Activated CD8-positive, alpha-beta T cell treated with anti-CD3 and anti-CD28 coated beads, Interleukin-2, amount 10 ng/mL, durations not matched to agents 7 days and 5 days (primary cell): ENCODE results near the gene MIF4GD. TPM values are rescaled to one million over a fixed set of nuclear protein-coding genes. Genes with fewer than 3 reads are reported as not detected.

Experiments
- ATAC-seq: fragments of 150-1000 bp; cut with Tn5 transposase; one replicate; pipeline ENCODE4 v1.10.0; 2021; ENCODE audit warnings: moderate library complexity
- CTCF ChIA-PET: fragments of 350-600 bp; sonication (Branson Sonifier 250); formaldehyde crosslinking; loops from one replicate; lab custom pipeline; 2021; ENCODE audit warnings: antibody characterized with exemption; lab: Charles Lee
- POLR2A ChIA-PET: fragments of 350-600 bp; sonication (Branson Sonifier 250); formaldehyde crosslinking; loops from one replicate; lab custom pipeline; 2021; ENCODE audit warnings: antibody characterized with exemption; lab: Charles Lee
- DNase-seq: peaks from one replicate; pipeline ENCODE4 v3.0.0-alpha.2; 2020
- H3K27ac Mint-ChIP-seq: one replicate; pipeline ENCODE4 v1.8.0; 2021; ENCODE audit warnings: mild to moderate bottlenecking, mixed read lengths
- H3K27me3 Mint-ChIP-seq: one replicate; pipeline ENCODE4 v1.8.0; 2021; ENCODE audit warnings: low read depth, mixed read lengths
- H3K36me3 Mint-ChIP-seq: one replicate; pipeline ENCODE4 v1.8.0; 2021; ENCODE audit warnings: low read depth, mixed read lengths
- H3K4me1 Mint-ChIP-seq: one replicate; pipeline ENCODE4 v1.8.0; 2021; ENCODE audit warnings: low read depth, mixed read lengths
- H3K4me3 Mint-ChIP-seq: one replicate; pipeline ENCODE4 v1.8.0; 2021; ENCODE audit warnings: mild to moderate bottlenecking, mixed read lengths
- H3K9me3 Mint-ChIP-seq: one replicate; pipeline ENCODE4 v1.8.0; 2022; ENCODE audit warnings: mixed read lengths; ENCODE audit not compliant: insufficient read depth
- total RNA-seq, 2 experiments: library from RNA; stranded (reverse); gene quantifications; one replicate each; pipeline ENCODE4 v1.2.3, GENCODE V29; 2021

The MIF4GD gene
- total RNA-seq, 2 experiments from 2014 or later: 52.1 to 56.3 TPM

GRCh38 chr17:75242461-75243042, 28.5 kb downstream of the MIF4GD start:
- H3K36me3 Mint-ChIP-seq: peaks cover 62% of the 10 kb centered on the region
- DNase-seq: no peak
- no peaks in the 10 kb centered on the region for H3K27me3 Mint-ChIP-seq
- no peak for ATAC-seq
- H3K4me3 Mint-ChIP-seq: no peak overlapping the region
- peak overlapping the region; percentile 86 for H3K27ac Mint-ChIP-seq
- peaks cover 39% of the 10 kb centered on the region for H3K4me1 Mint-ChIP-seq
- no peaks in the 10 kb centered on the region for H3K9me3 Mint-ChIP-seq
- CTCF ChIA-PET: interaction anchor here (1.0 to 5.7 kb wide), 6 partner anchors 7 to 281 kb away, joined by 4 to 56 read pairs (median 8); partner anchors contain the start of genes GGA3, MIF4GD and MRPS7
- POLR2A ChIA-PET: interaction anchor here (1.6 kb wide), 2 partner anchors 29 to 214 kb away, joined by 4 to 5 read pairs; partner anchors contain the start of genes MIF4GD and TMEM94

- Mint-ChIP-seq H3K36me3 (peaks cover 65% of the 10 kb centered on the region), H3K27me3 (no peaks in the 10 kb centered on the region), H3K4me1 (peaks cover 39% of the 10 kb centered on the region), H3K27ac (peak overlapping the region; percentile 86), H3K4me3 (no peak overlapping the region), H3K9me3 (no peaks in the 10 kb centered on the region)
- ATAC-seq (no peak), DNase-seq (no peak)
- ChIA-PET POLR2A (interaction anchor here (1.6 kb wide), 1 partner anchor 29 kb away, joined by 4 read pairs; the partner anchor contains the start of gene MIF4GD), CTCF (interaction anchor here (1.0 to 5.7 kb wide), 6 partner anchors 7 to 281 kb away, joined by 4 to 56 read pairs (median 8); partner anchors contain the start of genes GGA3, MIF4GD and MRPS7)
These were observed 29.0 kb downstream of the MIF4GD start for GRCh38 chr17:75241996-75242460.

- POLR2A ChIA-PET: no interaction called here
- no peak for ATAC-seq
- CTCF ChIA-PET: interaction anchor here (1.0 to 5.7 kb wide), 7 partner anchors 8 to 280 kb away, joined by 4 to 56 read pairs (median 21); partner anchors contain the start of genes GGA3, MIF4GD and MRPS7
- H3K9me3 Mint-ChIP-seq: no peaks in the 10 kb centered on the region
- no peaks in the 10 kb centered on the region for H3K27me3 Mint-ChIP-seq
- H3K36me3 Mint-ChIP-seq: peaks cover 64% of the 10 kb centered on the region
- H3K4me1 Mint-ChIP-seq: peaks cover 39% of the 10 kb centered on the region
- H3K27ac Mint-ChIP-seq: peak overlapping the region; percentile 86
- no peak overlapping the region for H3K4me3 Mint-ChIP-seq
- DNase-seq: no peak
These were observed 29.5 kb downstream of the MIF4GD start for GRCh38 chr17:75241502-75241901.

GRCh38 chr17:75241143-75241430, 29.9 kb downstream of the MIF4GD start:
- POLR2A ChIA-PET: interaction anchor here (3.0 kb wide), 1 partner anchor 21 kb away, joined by 14 read pairs; the partner anchor contains the start of genes GGA3 and MRPS7
- H3K36me3 Mint-ChIP-seq: peaks cover 65% of the 10 kb centered on the region

GRCh38 chr17:75240394-75241142, 30.5 kb downstream of the MIF4GD start:
- CTCF ChIA-PET: interaction anchor here (0.6 to 5.7 kb wide), 18 partner anchors 9 to 172 kb away, joined by 3 to 56 read pairs (median 4); partner anchors contain the start of genes GGA3, MIF4GD and MRPS7
- peaks cover 39% of the 10 kb centered on the region for H3K4me1 Mint-ChIP-seq
- H3K36me3 Mint-ChIP-seq: peaks cover 64% of the 10 kb centered on the region

More at GRCh38 chr17:75241143-75241430, 29.9 kb downstream of the MIF4GD start:
- H3K9me3 Mint-ChIP-seq: no peaks in the 10 kb centered on the region
- H3K27me3 Mint-ChIP-seq: no peaks in the 10 kb centered on the region
- CTCF ChIA-PET: interaction anchor here (0.9 to 5.7 kb wide), 9 partner anchors 8 to 171 kb away, joined by 4 to 56 read pairs (median 13); partner anchors contain the start of genes GGA3, MIF4GD and MRPS7
- no peak overlapping the region for H3K27ac Mint-ChIP-seq
- DNase-seq (no peak), ATAC-seq (no peak)
- H3K4me3 Mint-ChIP-seq: no peak overlapping the region
- H3K4me1 Mint-ChIP-seq: peaks cover 39% of the 10 kb centered on the region

GRCh38 chr17:75239778-75240393, 31.1 kb downstream of the MIF4GD start:
- no peaks in the 10 kb centered on the region for H3K9me3 Mint-ChIP-seq
- no peak overlapping the region for H3K27ac Mint-ChIP-seq
- peaks cover 34% of the 10 kb centered on the region for H3K4me1 Mint-ChIP-seq
- peaks cover 70% of the 10 kb centered on the region for H3K36me3 Mint-ChIP-seq
- no peak overlapping the region for H3K4me3 Mint-ChIP-seq
- DNase-seq (no peak), ATAC-seq (no peak)
- H3K27me3 Mint-ChIP-seq: no peaks in the 10 kb centered on the region
- CTCF ChIA-PET: interaction anchor here (0.6 to 5.7 kb wide), 21 partner anchors 8 to 202 kb away, joined by 3 to 56 read pairs (median 4); partner anchors contain the start of genes GGA3, MIF4GD and MRPS7
- POLR2A ChIA-PET: interaction anchor here (0.7 to 3.0 kb wide), 6 partner anchors 10 to 126 kb away, joined by 3 to 14 read pairs (median 4); partner anchors contain the start of genes GGA3, MIF4GD, MRPS7 and SLC25A19

More at GRCh38 chr17:75240394-75241142, 30.5 kb downstream of the MIF4GD start:
- POLR2A ChIA-PET: interaction anchor here (0.9 to 3.0 kb wide), 2 partner anchors 21 to 31 kb away, joined by 3 to 14 read pairs; partner anchors contain the start of genes GGA3 and MRPS7
- H3K27me3 Mint-ChIP-seq: no peaks in the 10 kb centered on the region
- ATAC-seq: peak; percentile 61
- peak; percentile 47 for DNase-seq
- no peak overlapping the region for H3K27ac Mint-ChIP-seq
- no peaks in the 10 kb centered on the region for H3K9me3 Mint-ChIP-seq
- no peak overlapping the region for H3K4me3 Mint-ChIP-seq

GRCh38 chr17:75239214-75239613, 31.8 kb downstream of the MIF4GD start:
- Mint-ChIP-seq H3K27ac (no peak overlapping the region), H3K4me1 (peaks cover 28% of the 10 kb centered on the region), H3K9me3 (no peaks in the 10 kb centered on the region), H3K4me3 (no peak overlapping the region), H3K27me3 (no peaks in the 10 kb centered on the region), H3K36me3 (peaks cover 71% of the 10 kb centered on the region)
- POLR2A ChIA-PET: interaction anchor here (0.7 to 3.0 kb wide), 6 partner anchors 10 to 125 kb away, joined by 3 to 14 read pairs (median 4); partner anchors contain the start of genes GGA3, MIF4GD, MRPS7 and SLC25A19
- ATAC-seq: no peak
- DNase-seq: no peak
- CTCF ChIA-PET: interaction anchor here (0.6 to 5.7 kb wide), 13 partner anchors 10 to 203 kb away, joined by 3 to 56 read pairs (median 4); partner anchors contain the start of genes GGA3, MIF4GD and MRPS7

GRCh38 chr17:75238684-75239191, 32.3 kb downstream of the MIF4GD start:
- POLR2A ChIA-PET: interaction anchor here (0.7 to 3.0 kb wide), 6 partner anchors 10 to 124 kb away, joined by 3 to 14 read pairs (median 4); partner anchors contain the start of genes GGA3, MIF4GD, MRPS7 and SLC25A19
- no peaks in the 10 kb centered on the region for H3K9me3 Mint-ChIP-seq
- CTCF ChIA-PET: interaction anchor here (0.6 to 5.7 kb wide), 14 partner anchors 9 to 174 kb away, joined by 3 to 56 read pairs (median 6); partner anchors contain the start of genes GGA3, MIF4GD and MRPS7
- peaks cover 69% of the 10 kb centered on the region for H3K36me3 Mint-ChIP-seq
- no peak overlapping the region for H3K27ac Mint-ChIP-seq
- no peaks in the 10 kb centered on the region for H3K27me3 Mint-ChIP-seq
- H3K4me1 Mint-ChIP-seq: peaks cover 23% of the 10 kb centered on the region
- peak; percentile 76 for DNase-seq
- H3K4me3 Mint-ChIP-seq: no peak overlapping the region
- peak; percentile 86 for ATAC-seq

- H3K27ac Mint-ChIP-seq: peak overlapping the region; percentile 34
These were observed 32.9 kb downstream of the MIF4GD start for GRCh38 chr17:75238020-75238580.

More at GRCh38 chr17:75238020-75238580, 32.9 kb downstream of the MIF4GD start:
- no peak for ATAC-seq
- Mint-ChIP-seq H3K9me3 (no peaks in the 10 kb centered on the region), H3K36me3 (peaks cover 64% of the 10 kb centered on the region), H3K27me3 (no peaks in the 10 kb centered on the region), H3K4me3 (no peak overlapping the region), H3K4me1 (peaks cover 17% of the 10 kb centered on the region)
- ChIA-PET CTCF (interaction anchor here (0.8 to 5.7 kb wide), 7 partner anchors 10 to 157 kb away, joined by 3 to 56 read pairs (median 3); partner anchors contain the start of gene MIF4GD), POLR2A (interaction anchor here (1.2 to 3.0 kb wide), 2 partner anchors 24 to 35 kb away, joined by 3 to 14 read pairs; partner anchors contain the start of genes GGA3 and MRPS7)
- DNase-seq: no peak
